ENCODE data around the gene PTPRA.
A peak's percentile ranks its signal among the peaks of the same experiment; 100 is the strongest.
"Not testable (repeated sequence)": the region's sequence is repeated elsewhere in the genome, so short reads cannot be mapped to it uniquely, and the experiment has no call there.

The PTPRA gene

DNA sequence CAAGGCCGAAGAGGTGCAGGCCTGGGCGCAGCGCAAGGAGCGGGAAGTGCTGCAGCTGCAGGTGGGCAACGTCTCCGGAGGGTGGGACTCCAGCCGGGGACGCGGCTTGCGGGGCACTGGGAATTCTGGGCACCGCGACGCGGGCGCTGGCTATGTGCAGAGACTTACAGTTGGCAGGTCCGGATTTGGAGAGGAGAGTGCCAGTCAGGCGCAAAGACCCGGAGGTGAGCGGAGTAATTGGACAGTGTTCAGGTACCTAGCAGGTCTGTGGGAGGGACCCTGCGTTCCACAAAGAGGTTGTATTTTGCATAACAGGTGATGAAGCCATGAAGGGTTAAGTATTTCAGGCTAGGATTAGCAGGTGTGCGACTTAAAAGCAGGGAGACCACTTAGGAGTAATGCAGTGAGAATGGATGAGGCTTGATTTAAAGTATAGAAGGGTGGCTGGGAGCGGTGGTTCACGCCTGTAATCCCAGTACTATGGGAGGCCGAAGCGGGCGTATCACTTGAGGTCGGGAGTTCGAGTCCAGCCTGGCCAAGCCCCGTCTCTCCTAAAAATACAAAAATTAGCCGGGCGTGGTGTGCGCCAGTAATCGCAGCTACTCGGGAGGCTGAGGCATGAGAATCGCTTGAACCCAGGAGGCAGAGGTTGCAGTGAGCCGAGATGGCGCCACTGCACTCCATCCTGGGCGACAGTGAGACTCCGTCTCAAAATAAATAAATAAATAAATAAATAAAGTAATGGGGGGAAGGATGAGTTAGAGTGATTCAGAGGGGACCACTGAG lies 173.6 kb downstream of the PTPRA start:
- peak; percentile 70 for DNase-seq

DNA sequence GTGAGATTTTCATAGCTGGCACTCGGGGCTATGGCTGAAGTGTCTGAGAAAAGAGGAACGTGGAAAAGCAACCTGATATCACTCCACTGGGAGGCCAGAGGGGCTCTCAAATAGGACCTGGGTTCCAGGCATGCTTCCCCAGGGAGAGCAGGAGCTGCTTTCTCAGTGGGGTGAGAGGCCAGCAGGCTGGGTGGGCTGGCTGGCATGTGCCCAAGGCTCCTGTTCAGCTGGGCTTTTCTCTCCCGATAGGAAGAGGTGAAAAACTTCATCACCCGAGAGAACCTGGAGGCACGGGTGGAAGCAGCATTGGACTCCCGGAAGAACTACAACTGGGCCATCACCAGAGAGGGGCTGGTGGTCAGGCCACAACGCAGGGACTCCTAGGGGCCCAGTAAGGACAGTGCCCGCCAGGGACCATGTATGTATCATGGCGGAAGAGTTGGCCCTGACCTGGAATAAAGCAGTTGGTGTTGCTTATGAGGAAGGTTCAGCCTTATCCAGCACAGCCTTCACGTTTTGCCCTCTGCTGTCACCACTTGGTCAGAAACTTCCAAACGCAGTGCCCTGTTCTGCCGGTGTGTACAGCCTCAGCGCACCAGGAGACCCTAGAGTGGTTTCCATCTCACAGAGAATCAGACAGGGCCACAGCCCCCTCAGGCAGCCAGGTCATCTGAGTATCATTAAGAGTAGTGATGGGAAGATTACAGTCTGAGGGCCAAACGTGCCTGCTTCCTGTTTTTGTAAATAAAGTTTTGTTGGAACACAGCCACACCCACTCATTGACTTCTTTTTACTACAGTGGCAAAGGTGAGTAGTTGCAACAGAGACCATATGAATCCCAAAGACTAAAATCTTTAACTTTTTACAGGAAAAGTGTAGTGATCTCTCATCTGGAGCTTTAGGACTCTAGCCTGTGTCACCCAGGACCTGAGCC lies 174.5 kb downstream of the PTPRA start:
- DNase-seq, result no peak

DNA sequence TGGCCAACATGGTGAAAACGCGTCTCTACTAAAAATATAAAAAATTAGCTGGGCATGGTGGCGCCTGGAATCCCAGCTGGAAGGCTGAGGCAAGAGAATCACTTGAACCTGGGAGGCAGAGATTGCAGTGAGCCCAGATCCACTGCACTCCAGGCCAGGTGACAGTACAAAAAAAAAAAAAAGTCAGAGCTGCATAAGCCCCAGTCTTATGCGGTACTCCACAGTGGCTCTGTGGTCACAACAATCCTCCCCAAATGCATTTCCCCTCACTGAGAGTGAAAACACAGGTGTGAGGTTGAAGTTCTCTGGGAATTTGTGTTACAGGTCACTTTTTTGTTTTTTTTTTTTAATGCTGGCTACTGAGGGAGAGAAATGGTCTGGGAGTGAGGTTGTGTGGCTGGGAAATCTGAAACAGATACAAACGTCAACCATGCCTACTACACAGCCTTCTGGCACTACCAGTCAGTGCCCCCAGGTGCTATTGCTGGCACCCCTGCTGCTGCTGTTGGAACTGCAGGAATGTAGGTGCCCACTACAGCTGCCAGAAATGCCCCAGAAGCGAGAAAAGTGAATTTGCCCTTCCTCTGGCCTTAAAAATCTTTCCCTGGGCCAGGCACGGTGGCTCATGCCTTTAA lies 178.2 kb downstream of the PTPRA start:
- no peak for DNase-seq

DNA sequence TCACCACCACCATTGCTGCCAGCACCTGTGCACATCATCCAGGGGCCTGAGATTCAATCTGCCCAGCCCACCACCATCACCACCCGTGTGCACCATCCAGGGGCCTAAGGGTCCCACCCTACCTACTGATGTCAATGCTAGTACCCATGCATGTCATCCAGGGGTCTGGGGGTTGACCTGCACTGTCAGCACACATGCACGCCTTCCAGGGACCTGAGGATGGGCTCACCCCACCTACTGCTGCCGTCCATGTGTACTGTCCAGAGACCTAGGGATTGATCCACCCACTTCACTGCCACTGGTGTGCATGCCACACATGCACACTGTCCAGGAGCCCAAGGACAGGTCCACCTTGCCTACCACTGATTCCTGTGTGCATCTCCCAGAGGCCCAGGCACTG lies 186.2 kb downstream of the PTPRA start:
- DNase-seq, result no peak

DNA sequence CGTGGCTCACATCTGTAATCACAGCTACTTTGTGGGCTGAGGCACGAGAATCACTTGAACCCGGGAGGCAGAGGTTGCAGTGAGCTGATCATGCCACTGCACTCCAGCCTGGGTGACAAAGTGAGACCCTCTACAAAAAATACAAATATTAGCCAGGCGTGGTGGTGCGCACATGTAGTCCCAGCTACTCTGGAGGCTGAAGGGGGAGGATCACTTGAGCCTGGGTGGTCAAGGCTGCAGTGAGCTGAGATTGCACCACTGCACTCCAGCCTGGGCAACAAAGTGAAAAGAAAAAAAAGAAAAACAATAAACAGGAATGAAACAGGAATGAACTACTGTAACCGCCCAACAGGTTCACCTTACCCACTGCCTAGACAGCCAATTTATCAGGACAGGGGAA lies 190.8 kb downstream of the PTPRA start:
- DNase-seq, result not testable (repeated sequence)

DNA sequence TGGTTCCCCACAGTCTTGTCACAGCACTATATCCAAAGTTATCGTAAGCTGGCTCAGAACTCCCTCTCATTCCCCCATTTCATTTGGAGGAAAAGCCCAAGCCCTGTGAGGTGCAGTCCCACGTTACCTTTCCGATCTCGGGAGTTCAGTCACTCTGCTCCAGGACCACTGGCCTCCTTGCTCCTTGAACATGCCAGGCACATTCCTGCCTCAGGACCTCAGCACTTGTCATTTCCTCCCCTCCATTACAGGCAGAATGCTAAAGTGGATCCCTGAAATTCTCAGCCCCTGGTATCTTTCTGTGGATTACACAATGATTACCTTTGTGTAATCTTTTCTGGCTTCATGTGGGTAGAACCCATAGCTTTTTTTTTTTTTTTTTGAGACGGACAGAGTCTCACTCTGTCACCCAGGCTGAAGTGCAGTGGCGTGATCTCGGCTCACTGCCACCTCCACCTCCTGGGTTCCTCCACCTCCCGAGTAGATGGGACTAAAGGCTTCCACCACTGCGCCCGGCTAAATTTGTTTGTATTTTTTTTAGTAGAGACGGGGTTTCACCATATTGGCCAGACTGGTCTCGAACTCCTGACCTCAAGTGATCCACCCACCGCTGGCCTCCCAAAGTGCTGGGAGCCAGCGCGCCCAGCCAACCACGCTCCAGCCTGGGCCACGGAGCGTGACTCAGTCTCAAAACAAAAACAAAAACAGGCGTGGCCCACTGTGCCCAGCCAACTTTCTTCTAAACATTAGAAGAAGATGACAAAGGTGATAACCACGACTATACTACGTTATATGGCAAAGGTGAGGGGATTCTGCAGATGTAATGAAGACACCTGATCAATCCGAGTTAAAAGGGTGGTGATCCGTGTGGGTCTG lies 194.1 kb downstream of the PTPRA start:
- no peak for DNase-seq

DNA sequence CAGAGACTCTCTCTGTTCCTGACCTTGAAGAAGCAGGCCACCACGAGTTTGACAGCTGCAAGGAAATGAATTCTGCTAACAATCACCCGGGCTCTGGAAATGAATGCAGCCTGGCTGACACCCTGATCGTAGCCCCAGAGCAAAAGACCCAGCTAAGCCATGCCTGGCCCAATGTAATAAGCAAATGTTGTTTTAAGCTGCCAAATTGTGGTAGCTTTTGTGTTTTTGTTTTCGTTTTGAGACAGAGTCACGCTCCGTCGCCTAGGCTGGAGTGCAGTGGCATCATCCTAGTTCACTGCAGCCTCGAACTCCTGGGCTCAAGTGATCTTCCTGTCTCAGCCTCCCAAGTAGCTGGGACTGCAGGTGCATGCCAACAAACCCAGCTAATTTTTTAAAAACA lies 194.8 kb downstream of the PTPRA start:
- DNase-seq, result no peak

DNA sequence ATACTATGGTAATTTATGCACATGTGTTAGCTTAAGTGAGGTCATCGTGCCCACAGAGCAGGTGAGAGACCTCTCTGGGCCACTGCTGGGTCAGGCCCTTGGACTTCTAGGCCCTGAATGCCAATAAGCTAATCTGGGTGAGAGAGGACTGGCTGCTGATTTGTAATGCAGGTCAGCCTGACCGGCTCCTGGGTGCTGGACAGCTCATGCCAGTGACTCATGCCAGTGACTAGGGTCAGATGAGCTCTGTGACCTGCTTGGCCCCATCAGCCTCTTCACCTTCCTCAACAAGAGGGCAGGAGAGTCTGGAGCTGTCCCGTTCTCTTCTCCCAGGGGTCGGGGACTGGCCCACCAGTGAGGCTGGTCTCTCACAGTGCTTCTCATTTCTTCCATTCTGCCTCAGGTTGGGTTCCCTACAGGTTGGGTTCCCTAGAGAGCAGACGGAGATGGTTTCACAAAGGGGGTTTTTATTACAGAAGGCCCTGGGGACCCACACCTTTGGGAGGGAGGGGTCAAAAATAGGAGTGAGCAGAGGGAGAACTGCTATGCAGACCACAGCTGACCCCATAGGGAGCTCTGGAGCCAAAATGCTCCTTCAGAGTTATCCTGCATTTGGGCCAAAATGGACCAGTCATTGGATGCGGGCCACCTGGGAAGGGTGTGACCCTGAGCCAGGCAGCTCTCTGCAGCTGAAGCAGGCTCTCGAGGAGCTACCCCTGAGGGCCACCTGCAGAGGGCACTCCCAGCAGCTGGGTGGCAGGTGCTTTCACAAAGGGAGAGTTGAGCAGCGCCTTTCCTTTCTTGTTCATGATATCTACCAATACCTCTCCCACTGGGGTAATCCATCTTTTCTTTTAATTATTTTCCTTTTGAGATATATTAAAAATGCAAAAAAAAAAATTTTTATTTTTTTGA lies 196.0 kb downstream of the PTPRA start:
- no peak for DNase-seq

DNA sequence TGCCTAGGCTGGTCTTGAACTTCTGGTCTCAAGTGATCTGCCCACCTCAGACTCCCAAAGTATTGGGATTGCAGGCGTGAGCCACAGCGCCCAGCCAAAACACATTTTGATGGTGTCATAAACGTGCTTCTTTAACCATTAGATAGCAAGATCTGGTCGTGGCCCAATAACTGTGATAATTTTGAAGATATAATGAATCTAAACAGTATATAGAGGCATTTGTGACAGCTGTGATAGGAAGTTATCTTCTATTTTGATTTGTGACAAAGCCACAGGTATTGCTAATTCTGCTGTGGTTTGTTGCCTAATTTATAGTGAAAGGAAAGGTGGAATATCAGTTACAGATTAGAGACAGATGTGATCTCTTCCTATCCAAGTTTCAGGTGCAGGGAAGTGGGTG lies 197.4 kb downstream of the PTPRA start:
- DNase-seq, result no peak

DNA sequence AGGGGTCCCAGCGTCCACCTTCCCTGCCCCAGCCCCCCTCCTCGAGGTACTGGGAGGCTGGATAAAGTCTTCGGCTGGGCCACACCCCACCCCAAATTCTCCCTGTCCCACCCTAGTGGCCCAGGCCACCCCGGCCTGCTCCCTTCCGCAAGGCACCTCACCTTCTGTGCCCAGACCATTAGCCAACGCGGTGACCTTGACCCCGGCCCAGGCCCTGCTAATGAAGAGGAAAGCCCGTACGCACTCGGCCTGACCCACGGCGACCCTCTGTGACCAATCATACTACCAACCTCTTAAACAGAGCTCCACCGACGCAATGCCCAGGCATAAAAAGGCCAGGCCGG lies 198.0 kb downstream of the PTPRA start:
- DNase-seq, result no peak

DNA sequence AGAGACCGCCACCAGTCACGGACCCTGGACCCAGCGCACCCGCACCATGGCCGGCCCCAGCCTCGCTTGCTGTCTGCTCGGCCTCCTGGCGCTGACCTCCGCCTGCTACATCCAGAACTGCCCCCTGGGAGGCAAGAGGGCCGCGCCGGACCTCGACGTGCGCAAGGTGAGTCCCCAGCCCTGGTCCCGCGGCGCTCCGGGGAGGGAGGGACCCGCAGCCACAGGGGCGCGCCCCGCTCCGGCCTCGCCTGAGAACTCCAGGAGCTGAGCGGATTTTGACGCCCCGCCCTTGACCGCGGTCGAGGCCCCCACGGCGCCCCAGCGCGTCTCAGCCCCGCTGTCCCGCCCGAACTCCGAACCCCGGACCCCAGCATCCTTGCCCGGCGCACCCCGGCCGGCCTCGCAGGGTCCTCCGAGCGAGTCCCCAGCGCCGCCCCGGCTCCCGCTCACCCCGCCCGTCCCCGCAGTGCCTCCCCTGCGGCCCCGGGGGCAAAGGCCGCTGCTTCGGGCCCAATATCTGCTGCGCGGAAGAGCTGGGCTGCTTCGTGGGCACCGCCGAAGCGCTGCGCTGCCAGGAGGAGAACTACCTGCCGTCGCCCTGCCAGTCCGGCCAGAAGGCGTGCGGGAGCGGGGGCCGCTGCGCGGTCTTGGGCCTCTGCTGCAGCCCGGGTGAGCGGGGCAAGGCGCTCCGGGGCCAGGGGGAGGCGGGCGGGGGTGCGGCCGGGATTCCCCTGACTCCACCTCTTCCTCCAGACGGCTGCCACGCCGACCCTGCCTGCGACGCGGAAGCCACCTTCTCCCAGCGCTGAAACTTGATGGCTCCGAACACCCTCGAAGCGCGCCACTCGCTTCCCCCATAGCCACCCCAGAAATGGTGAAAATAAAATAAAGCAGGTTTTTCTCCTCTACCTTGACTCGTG lies 198.6 kb downstream of the PTPRA start, which contains the start of gene OXT:
OXT (plus strand) TSS at position 11 of the 920 bp plus-strand sequence; CDS start at position 47, 36 bp downstream.
- DNase-seq, result peak; percentile 79

DNA sequence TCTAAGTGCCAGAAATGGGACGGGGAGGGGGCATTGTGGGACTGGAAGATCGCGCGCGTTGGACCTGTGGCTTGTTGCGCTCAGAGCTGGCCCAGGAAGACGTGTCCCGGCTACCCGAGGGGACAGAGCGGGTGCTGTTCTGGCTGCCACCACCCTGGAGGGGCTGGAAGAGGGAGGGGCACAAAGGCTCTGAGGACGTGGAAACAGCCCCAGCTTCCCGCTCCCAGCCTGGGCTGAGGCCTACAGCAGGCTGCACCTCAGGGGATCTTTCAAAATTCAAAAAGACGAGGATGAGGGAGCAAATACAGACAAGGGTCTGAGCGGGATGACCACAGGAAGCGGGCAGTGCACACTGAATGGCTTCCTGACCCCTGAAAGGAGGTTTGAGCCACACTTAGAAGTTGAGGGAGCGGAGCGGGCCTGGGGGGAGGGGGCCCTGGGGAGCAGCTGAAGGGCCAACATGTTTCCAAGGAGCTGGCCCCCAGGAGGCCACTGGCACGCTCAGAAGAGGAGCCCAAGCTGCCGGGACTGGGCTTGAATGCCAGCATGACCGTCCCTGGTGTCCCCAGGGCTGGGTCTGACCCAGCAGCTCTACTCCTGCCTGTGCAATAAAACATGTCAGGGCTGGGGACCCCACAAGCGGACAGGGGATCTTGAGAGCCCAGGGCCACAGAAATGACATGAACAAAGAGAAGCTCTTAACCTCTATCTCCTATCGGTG lies 199.4 kb downstream of the PTPRA start:
- no peak for DNase-seq

DNA sequence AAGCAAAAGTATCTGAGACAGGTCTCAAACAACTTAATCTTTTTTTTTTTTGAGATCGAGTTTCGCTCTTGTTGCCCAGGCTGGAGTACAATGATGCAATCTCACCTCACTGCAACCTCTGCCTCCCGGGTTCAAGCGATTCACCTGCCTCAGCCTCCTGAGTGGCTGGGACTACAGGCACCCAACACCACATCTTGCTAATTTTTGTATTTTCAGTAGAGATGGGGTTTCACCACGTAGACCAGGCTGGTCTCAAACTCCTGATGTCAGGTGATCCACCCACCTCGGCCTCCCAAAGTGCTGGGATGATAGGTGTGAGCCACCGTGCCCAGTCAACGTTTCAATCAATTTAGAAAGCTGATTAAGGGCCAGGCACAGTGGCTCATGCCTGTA lies 200.0 kb downstream of the PTPRA start:
- not testable (repeated sequence) for DNase-seq

DNA sequence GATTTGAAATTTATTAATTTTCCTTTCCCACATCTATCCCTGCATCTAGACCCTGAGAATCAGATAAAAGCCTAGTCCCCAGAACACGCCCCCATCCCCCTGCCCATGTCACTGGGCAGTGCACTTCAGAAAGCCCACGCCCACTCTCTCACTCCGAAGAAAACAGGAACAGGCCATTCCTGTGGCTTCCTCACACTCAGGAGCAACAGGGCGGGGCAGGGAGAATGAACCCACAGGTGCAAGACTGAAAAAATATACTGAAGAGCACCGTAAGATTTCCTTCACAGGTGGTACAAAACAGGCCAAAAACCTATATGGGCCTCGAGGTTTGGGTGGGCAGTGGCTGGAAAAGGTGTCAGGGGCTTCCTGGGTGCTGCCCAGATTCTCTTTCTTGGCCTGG lies 201.5 kb downstream of the PTPRA start:
- DNase-seq, result no peak

DNA sequence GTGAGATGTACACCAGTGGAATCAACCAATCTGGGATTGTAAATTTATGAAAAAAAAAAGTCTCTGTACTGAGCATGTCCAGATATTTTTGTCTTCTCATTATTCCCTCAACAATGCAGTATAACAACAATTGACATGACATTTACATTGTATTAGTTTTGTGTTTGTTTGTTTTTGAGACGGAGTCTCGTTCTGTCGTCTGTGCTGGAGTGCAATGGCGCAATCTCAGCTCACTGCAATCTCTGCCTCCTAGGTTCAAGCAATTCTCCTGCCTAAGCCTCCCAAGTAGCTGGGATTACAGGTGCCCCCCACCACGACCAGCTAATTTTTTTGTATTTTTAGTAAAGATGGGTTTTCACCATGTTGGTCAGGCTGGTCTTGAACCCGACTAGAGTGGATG lies 202.0 kb downstream of the PTPRA start:
- DNase-seq, result not testable (repeated sequence)

DNA sequence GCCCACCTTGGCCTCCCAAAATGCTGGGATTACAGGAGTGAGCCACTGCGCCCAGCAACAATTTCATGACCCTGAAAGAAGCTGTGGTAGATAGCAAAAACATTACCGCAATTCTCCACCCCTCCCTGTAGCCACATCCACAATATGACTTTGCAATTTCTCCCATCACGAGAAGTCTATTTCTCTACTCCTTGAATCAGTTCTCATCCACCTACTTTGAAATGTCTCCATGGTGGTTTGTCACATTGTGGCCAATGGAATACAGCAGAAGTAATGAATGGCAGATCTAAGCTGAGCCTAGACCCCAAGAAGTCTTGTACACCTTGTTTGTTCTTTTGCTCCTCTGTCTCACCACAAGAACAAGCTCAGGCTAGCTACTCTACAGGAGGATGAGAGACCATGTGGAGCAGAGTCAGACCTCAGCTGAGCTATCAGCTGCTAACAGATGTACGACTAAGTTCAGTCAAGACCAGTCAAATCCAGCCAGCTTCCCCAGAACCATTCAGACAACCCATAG lies 204.4 kb downstream of the PTPRA start:
- no peak for DNase-seq

DNA sequence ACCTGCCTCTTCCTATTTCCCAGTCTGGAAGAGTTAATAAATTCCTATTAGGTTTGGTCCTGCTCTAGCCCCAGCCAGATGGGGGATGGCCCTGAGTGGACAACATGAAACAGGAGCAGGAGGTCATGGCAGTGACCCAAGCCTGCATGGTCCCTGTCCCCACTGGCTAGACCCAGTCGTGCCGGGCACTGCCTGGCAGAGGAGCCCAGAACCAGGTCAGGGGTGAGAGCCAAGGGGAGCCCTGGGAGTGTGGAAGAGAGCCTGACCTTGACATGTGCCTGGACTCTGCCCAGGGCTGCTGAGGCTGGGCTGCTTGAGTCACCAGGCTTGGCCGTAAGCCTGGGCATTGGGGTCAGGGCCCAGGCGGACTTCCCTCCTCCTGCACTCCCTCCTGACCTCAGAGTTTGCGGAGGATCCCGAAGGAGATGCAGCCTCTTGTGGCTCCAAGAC lies 207.7 kb downstream of the PTPRA start:
- no peak for DNase-seq

DNA sequence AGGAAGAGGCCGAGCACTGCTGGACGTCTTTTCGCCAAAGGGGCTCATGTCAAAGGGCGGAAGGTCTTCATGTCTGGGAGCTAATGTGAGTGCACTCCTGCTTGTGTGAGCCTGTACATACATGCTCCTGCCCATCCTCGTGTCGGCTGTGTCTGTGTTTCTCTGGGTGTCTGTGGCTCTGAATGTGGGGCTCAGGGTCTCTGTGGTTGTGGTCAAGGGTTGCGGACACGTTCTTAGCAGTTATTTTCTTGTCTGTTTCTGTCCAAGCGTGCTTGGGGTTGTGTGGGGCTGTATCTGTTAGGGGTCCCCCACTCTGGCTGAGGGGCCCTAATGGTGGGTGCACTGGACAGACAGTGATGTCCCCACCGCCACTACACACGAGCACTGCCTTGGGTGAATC lies 208.4 kb downstream of the PTPRA start:
- no peak for DNase-seq

DNA sequence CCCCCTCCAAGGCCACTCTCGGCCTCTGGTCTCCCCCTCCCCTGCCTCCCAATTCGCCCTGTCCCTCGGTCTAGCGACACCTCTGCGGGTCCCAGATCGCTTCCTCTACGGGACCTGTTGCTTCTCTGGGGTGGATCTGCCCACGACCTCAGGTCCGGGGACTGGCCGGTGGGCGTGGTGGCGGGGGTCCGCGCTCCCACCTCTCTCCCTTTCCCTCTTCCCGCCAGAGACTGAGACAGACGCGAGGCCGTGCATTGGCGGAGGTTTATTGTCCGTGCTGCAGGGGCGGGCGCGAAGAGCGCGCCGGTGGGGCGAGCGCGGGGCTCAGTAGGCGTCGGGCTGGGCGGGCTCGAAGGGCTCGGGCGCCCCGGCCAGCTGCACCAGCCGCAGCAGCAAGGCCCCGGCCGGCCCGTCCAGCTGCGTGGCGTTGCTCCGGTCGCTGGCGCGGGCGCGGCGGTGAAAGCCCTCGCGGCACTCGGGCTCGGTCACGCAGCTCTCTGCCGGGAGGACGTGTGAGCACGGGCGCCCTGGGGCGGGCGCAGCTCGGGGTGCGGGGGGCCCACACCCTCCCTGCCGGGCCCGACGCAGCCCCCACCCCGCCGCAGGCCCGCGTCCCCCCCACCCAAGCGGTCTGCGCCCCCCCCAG lies 209.1 kb downstream of the PTPRA start:
- DNase-seq, result no peak
